H1 (cell line): ENCODE measurements around the gene R3HDM2. TPM values are rescaled to one million over a fixed set of nuclear protein-coding genes. Genes with fewer than 3 reads are reported as not detected.

Source experiments
- ATF3 ChIP-seq: IDR thresholded peaks from 2 replicates; pipeline ENCODE4 v1.6.1; 2011; ENCODE audit warnings: low read depth, mild to moderate bottlenecking, low read length; ENCODE audit not compliant: insufficient read depth
- BCL11A ChIP-seq, 2 experiments: IDR thresholded peaks; one replicate each; pipeline ENCODE4 v1.6.1; 2011; ENCODE audit warnings: low read depth in 2 of 2, low read length in 2 of 2, mild to moderate bottlenecking in 2 of 2
- CHD7 ChIP-seq: fragments of 300-600 bp; sonication (generic); IDR thresholded peaks from 2 replicates; pipeline ENCODE4 v1.7.1; 2012; ENCODE audit warnings: low read length, moderate library complexity, mild to moderate bottlenecking, inconsistent platforms; ENCODE audit not compliant: insufficient replicate concordance
- CTBP2 ChIP-seq: IDR thresholded peaks from 2 replicates; pipeline ENCODE4 v1.7.0; 2011; ENCODE audit warnings: borderline replicate concordance, mild to moderate bottlenecking, moderate library complexity, mixed read lengths, low read length; ENCODE audit not compliant: insufficient read depth, insufficient read length
- FOSL1 ChIP-seq: IDR thresholded peaks from 2 replicates; pipeline ENCODE4 v1.6.1; 2011; ENCODE audit warnings: mild to moderate bottlenecking, low read depth, low read length, moderate library complexity; ENCODE audit not compliant: insufficient read depth
- KDM5A ChIP-seq: fragments of 200-600 bp; IDR thresholded peaks from 2 replicates; pipeline ENCODE4 v1.7.1; 2012; ENCODE audit warnings: mild to moderate bottlenecking, low read length, inconsistent platforms, mixed read lengths
- RNF2 ChIP-seq: fragments of 200-900, 300-1000 bp; sonication (generic); IDR thresholded peaks from 2 replicates; pipeline ENCODE4 v1.7.1; 2016; ENCODE audit warnings: borderline replicate concordance, low read depth, mild to moderate bottlenecking, antibody characterized with exemption, low read length; ENCODE audit not compliant: poor library complexity, severe bottlenecking; ENCODE audit errors: missing control alignments
- SP2 ChIP-seq: IDR thresholded peaks from 2 replicates; pipeline ENCODE4 v1.6.1; 2012; ENCODE audit warnings: mild to moderate bottlenecking, low read length, inconsistent platforms
- SP4 ChIP-seq: IDR thresholded peaks from 2 replicates; pipeline ENCODE4 v1.6.1; 2012; ENCODE audit warnings: low read length, inconsistent platforms
- TAF1 ChIP-seq: IDR thresholded peaks from 2 replicates; pipeline ENCODE4 v1.6.1; 2011; ENCODE audit warnings: mild to moderate bottlenecking, low read depth, low read length
- polyA plus RNA-seq, 7 experiments: library from polyadenylated mRNA; depleted of rRNA in 3 of 7; stranded (reverse) in 5 of 7; unstranded in 2 of 7; fragments of >200 nt in 5 of 7; fragments of 200-250 nt in 2 of 7; gene quantifications; 1 replicate in 5 of 7; 2 replicates in 1 of 7; 4 replicates in 1 of 7; pipeline versions ENCODE4 v1.2.1 to v1.2.3, GENCODE V29; 2011 to 2013; ENCODE audit warnings: missing spikeins in 2 of 7, mixed read lengths in 2 of 7
- total RNA-seq: library from RNA; stranded (reverse); fragmentation: NEBNext Ultra II Directional; extraction: Animal tissue kit (Norgen Biotek cat#: 25700); gene quantifications from 2 replicates; pipeline ENCODE4 v1.2.1, GENCODE V29; 2021

Gene R3HDM2
- total and polyA plus RNA-seq, 2 of the 8 experiments (the other 6 are each of a cell fraction or from before 2014, with no cell fraction given), result 25.6 to 27.0 TPM

- TF ChIP-seq CHD7, result no peak
- no peak for TF ChIP-seq SP4
- no peak for TF ChIP-seq KDM5A
- no peak for TF ChIP-seq CTBP2
- TF ChIP-seq RNF2, result no peak
- TF ChIP-seq TAF1, result no peak
- TF ChIP-seq FOSL1, result no peak
- TF ChIP-seq ATF3, result no peak
- no peak for TF ChIP-seq BCL11A (IDR thresholded peaks at IDR 0.05; ENCODE audit: low read depth in 2 of 2, low read length in 2 of 2)
- no peak for TF ChIP-seq SP2
These were observed 11.1 kb upstream of the R3HDM2 start (continued) for GRCh38 chr12:57441846-57442427.
